Hepatocyte (in vitro differentiated cells): ENCODE measurements around the gene PLCL1. TPM values are rescaled to one million over a fixed set of nuclear protein-coding genes. Genes with fewer than 3 reads are reported as not detected.

Experiments
- DNase-seq: peaks from one replicate; pipeline ENCODE4 v3.0.0-alpha.2; 2016; ENCODE audit warnings: low spot score
- H2AFZ ChIP-seq: fragments of 200-600 bp; sonication (generic); 2 replicates; pipeline ENCODE4 v1.6.0; 2016; ENCODE audit warnings: antibody characterized with exemption, mild to moderate bottlenecking
- H3K27ac ChIP-seq: fragments of 200-600 bp; sonication (generic); 2 replicates; pipeline ENCODE4 v1.5.1; 2016; ENCODE audit warnings: mild to moderate bottlenecking
- H3K27me3 ChIP-seq: fragments of 200-600 bp; sonication (generic); 2 replicates; pipeline ENCODE4 v1.6.1; 2016
- H3K36me3 ChIP-seq: fragments of 200-600 bp; sonication (generic); replicated peaks from 2 replicates; pipeline ENCODE4 v1.5.1; 2016; ENCODE audit warnings: low read depth; ENCODE audit not compliant: insufficient read depth
- H3K4me1 ChIP-seq: fragments of 200-600 bp; sonication (generic); 2 replicates; pipeline ENCODE4 v1.5.1; 2016; ENCODE audit warnings: mild to moderate bottlenecking, moderate library complexity; ENCODE audit not compliant: insufficient read depth
- H3K4me2 ChIP-seq: fragments of 200-600 bp; sonication (generic); 2 replicates; pipeline ENCODE4 v1.6.0; 2016
- H3K4me3 ChIP-seq: fragments of 200-600 bp; sonication (generic); 2 replicates; pipeline ENCODE4 v1.5.1; 2016; ENCODE audit warnings: mild to moderate bottlenecking
- H3K79me2 ChIP-seq: fragments of 200-600 bp; sonication (generic); 2 replicates; pipeline ENCODE4 v1.6.0; 2017; ENCODE audit warnings: mild to moderate bottlenecking
- H3K9me2 ChIP-seq: fragments of 200-600 bp; sonication (generic); replicated peaks from 2 replicates; pipeline ENCODE4 v1.6.0; 2017; ENCODE audit warnings: mild to moderate bottlenecking; ENCODE audit not compliant: insufficient read depth
- H3K9me3 ChIP-seq: fragments of 200-600 bp; sonication (generic); 2 replicates; pipeline ENCODE4 v1.5.1; 2016; ENCODE audit warnings: low read depth, mild to moderate bottlenecking
- H4K20me1 ChIP-seq: fragments of 200-600 bp; sonication (generic); 2 replicates; pipeline ENCODE4 v1.6.0; 2016; ENCODE audit warnings: mild to moderate bottlenecking; ENCODE audit not compliant: insufficient read depth, poor library complexity, severe bottlenecking
- EZH2 ChIP-seq: fragments of 200-600 bp; sonication (generic); IDR thresholded peaks from 2 replicates; pipeline ENCODE4 v1.6.1; 2016; ENCODE audit warnings: antibody characterized with exemption, mild to moderate bottlenecking, borderline replicate concordance
- EZH2phosphoT487 ChIP-seq: fragments of 200-600 bp; sonication (generic); IDR thresholded peaks from one replicate; pipeline ENCODE4 v1.6.1; 2018; ENCODE audit warnings: antibody characterized with exemption, mild to moderate bottlenecking, low read depth, moderate library complexity; ENCODE audit not compliant: unreplicated experiment, severe bottlenecking
- WGBS: methylation state at CpG from one replicate; pipeline ENCODE4 v1.1.6; 2016; ENCODE audit warnings: low lambda C conversion rate; ENCODE audit errors: missing lambda C conversion rate; 5-methylcytosine and 5-hydroxymethylcytosine counted together
- polyA plus RNA-seq: library from polyadenylated mRNA; unstranded; fragments of >200 nt; fragmentation: Nextera tagmentation; extraction: Ambion mirVana; gene quantifications from 2 replicates; pipeline ENCODE4 v1.2.1, GENCODE V29; 2016
- total RNA-seq: library from RNA; depleted of rRNA; stranded (reverse); fragments of >200 nt; gene quantifications from 2 replicates; pipeline ENCODE4 v1.2.3, GENCODE V29; 2014
- TF ChIP-seq, protein P1 (sequence below): fragments of 200-600 bp; sonication (generic); IDR thresholded peaks from 2 replicates; pipeline ENCODE4 v1.5.1; 2016; ENCODE audit warnings: antibody characterized with exemption, mild to moderate bottlenecking; ENCODE audit not compliant: poor library complexity

Gene PLCL1
- total and polyA plus RNA-seq, 2 experiments from 2014 or later, result 0.37 to 2.4 TPM

GRCh38 chr2:197810491-197810890, 6.1 kb downstream of the PLCL1 start:
- H3K4me1 ChIP-seq, result no peaks in the 10 kb centered on the region
- no peak overlapping the region for H3K27ac ChIP-seq
- H3K27me3 ChIP-seq, result peaks cover 27% of the 10 kb centered on the region
- WGBS, result 74% methylated on average over 3 of the region's 3 CpGs
- H3K4me3 ChIP-seq, result no peak overlapping the region
- H3K4me2 ChIP-seq, result no peak overlapping the region
- DNase-seq, result no peak
- no peaks in the 10 kb centered on the region for H3K36me3 ChIP-seq
- no peak overlapping the region for H2AFZ ChIP-seq
- TF ChIP-seq EZH2phosphoT487 (no peak), EZH2 (no peak)
- TF ChIP-seq, protein P1, sequence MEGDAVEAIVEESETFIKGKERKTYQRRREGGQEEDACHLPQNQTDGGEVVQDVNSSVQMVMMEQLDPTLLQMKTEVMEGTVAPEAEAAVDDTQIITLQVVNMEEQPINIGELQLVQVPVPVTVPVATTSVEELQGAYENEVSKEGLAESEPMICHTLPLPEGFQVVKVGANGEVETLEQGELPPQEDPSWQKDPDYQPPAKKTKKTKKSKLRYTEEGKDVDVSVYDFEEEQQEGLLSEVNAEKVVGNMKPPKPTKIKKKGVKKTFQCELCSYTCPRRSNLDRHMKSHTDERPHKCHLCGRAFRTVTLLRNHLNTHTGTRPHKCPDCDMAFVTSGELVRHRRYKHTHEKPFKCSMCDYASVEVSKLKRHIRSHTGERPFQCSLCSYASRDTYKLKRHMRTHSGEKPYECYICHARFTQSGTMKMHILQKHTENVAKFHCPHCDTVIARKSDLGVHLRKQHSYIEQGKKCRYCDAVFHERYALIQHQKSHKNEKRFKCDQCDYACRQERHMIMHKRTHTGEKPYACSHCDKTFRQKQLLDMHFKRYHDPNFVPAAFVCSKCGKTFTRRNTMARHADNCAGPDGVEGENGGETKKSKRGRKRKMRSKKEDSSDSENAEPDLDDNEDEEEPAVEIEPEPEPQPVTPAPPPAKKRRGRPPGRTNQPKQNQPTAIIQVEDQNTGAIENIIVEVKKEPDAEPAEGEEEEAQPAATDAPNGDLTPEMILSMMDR, result no peak
- no peaks in the 10 kb centered on the region for H3K79me2 ChIP-seq
- no peaks in the 10 kb centered on the region for H3K9me3 ChIP-seq
- H4K20me1 ChIP-seq, result no peaks in the 10 kb centered on the region
- H3K9me2 ChIP-seq, result no peaks in the 10 kb centered on the region

GRCh38 chr2:197813093-197813787, 8.8 kb downstream of the PLCL1 start:
- H3K9me2 ChIP-seq, result no peaks in the 10 kb centered on the region
- H2AFZ ChIP-seq, result no peak overlapping the region
- no peaks in the 10 kb centered on the region for H3K79me2 ChIP-seq
- TF ChIP-seq, protein P1, result peak; percentile 52
- TF ChIP-seq EZH2 (no peak), EZH2phosphoT487 (no peak)
- no peaks in the 10 kb centered on the region for H3K4me1 ChIP-seq
- peak; percentile 37 for DNase-seq
- no peak overlapping the region for H3K4me3 ChIP-seq
- H3K36me3 ChIP-seq, result no peaks in the 10 kb centered on the region
- H3K27me3 ChIP-seq, result peaks cover 4% of the 10 kb centered on the region
- H3K27ac ChIP-seq, result no peak overlapping the region
- H3K9me3 ChIP-seq, result no peaks in the 10 kb centered on the region
- WGBS, result 45% methylated on average over 3 of the region's 3 CpGs
- no peaks in the 10 kb centered on the region for H4K20me1 ChIP-seq
- no peak overlapping the region for H3K4me2 ChIP-seq

DNA sequence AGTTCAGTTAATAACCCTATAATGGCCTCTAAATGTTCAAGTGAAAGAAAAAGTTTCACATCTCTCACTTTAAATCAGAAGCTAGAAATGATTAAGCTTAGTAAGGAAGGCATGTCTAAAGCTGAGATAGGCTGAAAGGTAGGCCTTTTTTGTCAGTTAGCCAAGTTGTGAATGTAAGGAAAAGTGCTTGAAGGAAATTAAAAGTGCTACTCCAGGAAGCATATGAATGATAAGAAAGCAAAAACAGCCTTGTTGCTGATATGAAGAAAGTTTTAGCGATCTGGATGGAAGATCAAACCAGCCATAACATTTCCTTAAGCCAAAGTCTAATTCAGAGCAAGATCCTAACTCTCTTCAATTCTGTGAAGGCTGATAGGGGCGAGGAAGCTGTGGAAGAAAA, 10.1 kb downstream of the PLCL1 start:
- Histone ChIP-seq H3K9me3 (no peaks in the 10 kb centered on the region), H3K4me3 (no peak overlapping the region), H3K27me3 (peaks cover 4% of the 10 kb centered on the region), H3K9me2 (no peaks in the 10 kb centered on the region), H3K36me3 (no peaks in the 10 kb centered on the region), H4K20me1 (no peaks in the 10 kb centered on the region), H3K4me1 (no peaks in the 10 kb centered on the region), H3K4me2 (no peak overlapping the region), H3K79me2 (no peaks in the 10 kb centered on the region), H3K27ac (no peak overlapping the region), H2AFZ (no peak overlapping the region)
- TF ChIP-seq, protein P1, result no peak
- no peak for TF ChIP-seq EZH2
- 86% methylated on average over 2 of the region's 2 CpGs for WGBS
- DNase-seq, result no peak
